HG02981 (cell line): ENCODE data around the gene ATP1A1.

Experiments
- ATAC-seq: cut with Tn5 transposase; IDR thresholded peaks from one replicate; pipeline ENCODE4 v1.9.1; 2021; ENCODE audit warnings: mild to moderate bottlenecking, moderate library complexity; ENCODE audit not compliant: unreplicated experiment

Gene ATP1A1

GRCh38 chr1:116412480-116412798 lies 39.4 kb downstream of the ATP1A1 start:
- ATAC-seq, result no peak

GRCh38 chr1:116412898-116413297 lies 39.9 kb downstream of the ATP1A1 start:
- ATAC-seq, result no peak

GRCh38 chr1:116413414-116413813 lies 40.4 kb downstream of the ATP1A1 start:
- ATAC-seq, result no peak

- no peak for ATAC-seq
These were observed 41.3 kb downstream of the ATP1A1 start for GRCh38 chr1:116414364-116414763.

GRCh38 chr1:116415200-116415698 lies 42.2 kb downstream of the ATP1A1 start:
- no peak for ATAC-seq

- ATAC-seq, result no peak
These were observed 42.9 kb downstream of the ATP1A1 start for GRCh38 chr1:116415699-116416533.

- no peak for ATAC-seq
These were observed 43.9 kb downstream of the ATP1A1 start for GRCh38 chr1:116416854-116417513.

GRCh38 chr1:116417678-116418077 lies 44.6 kb downstream of the ATP1A1 start:
- ATAC-seq, result no peak

- ATAC-seq, result peak; percentile 87
These were observed 45.2 kb downstream of the ATP1A1 start for GRCh38 chr1:116418091-116418830.

- no peak for ATAC-seq
These were observed 47.6 kb downstream of the ATP1A1 start for GRCh38 chr1:116420417-116421200.

GRCh38 chr1:116424438-116424837 lies 51.4 kb downstream of the ATP1A1 start:
- no peak for ATAC-seq

- no peak for ATAC-seq
These were observed 51.8 kb downstream of the ATP1A1 start for GRCh38 chr1:116424863-116425262.

- ATAC-seq, result no peak
These were observed 52.9 kb downstream of the ATP1A1 start for GRCh38 chr1:116425987-116426386.

GRCh38 chr1:116426401-116426800 lies 53.4 kb downstream of the ATP1A1 start:
- no peak for ATAC-seq

- ATAC-seq, result no peak
These were observed 55.5 kb downstream of the ATP1A1 start for GRCh38 chr1:116428576-116428975.

- ATAC-seq, result no peak
These were observed 56.9 kb downstream of the ATP1A1 start for GRCh38 chr1:116429821-116430374.

- ATAC-seq, result no peak
These were observed 58.9 kb downstream of the ATP1A1 start for GRCh38 chr1:116431870-116432500.

- no peak for ATAC-seq
These were observed 59.7 kb downstream of the ATP1A1 start for GRCh38 chr1:116432655-116433265.
